Stimulated activated naive CD4-positive, alpha-beta T cell treated with Interleukin-2 at 50 U/mL for 16 hours (primary cell): Measurements from ENCODE around the gene TOR1AIP1.
"Not testable (repeated sequence)": the region's sequence is repeated elsewhere in the genome, so short reads cannot be mapped to it uniquely, and the experiment has no call there.

ENCODE experiments used
- DNase-seq: peaks from one replicate; lab custom pipeline; 2025; lab: John Stamatoyannopoulos, UW

TOR1AIP1 gene

GRCh38 chr1:179937668-179938254, 55.7 kb downstream of the TOR1AIP1 start:
- DNase-seq = no peak

- DNase-seq = no peak
These were observed 56.7 kb downstream of the TOR1AIP1 start for GRCh38 chr1:179938752-179939151.

DNA sequence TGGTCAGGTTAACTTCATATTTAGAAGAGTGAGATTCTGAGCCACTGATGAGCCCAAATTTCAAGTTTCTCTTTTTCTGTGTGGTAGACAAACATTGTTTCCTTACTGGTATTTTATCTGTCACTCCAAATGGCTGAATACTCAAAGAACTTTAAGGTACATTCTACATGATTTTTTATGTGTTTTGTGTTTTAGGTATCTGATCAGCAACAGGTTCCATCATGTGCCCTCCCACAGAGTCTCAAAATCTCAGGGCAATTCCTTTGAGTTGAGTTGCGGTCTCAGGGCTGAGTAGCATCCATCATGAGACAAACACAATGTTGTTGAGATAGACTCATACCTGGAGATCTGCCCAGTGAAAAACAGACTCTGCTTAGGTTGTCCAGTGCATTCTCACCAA, 57.9 kb downstream of the TOR1AIP1 start:
- DNase-seq = no peak

DNA sequence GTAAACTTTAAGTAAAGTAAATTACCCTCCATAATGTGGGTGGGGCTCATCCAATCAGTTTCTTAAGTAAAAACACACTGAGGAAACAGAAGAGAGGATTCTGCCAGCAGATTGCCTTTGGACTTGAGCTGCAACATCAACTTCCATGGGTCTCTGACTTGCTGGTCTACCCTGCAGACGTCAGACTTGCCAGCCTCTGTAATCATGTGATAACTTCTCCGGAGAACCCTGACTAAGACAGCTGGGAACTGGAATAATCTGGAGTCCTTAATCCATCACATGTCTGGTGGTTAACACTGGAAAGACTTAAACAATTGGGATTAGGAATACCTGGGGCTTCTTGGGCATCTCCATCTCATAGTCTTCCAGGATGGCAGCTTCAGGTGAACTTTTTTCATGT, 59.4 kb downstream of the TOR1AIP1 start:
- no peak for DNase-seq

GRCh38 chr1:179950651-179951050, 68.6 kb downstream of the TOR1AIP1 start:
- no peak for DNase-seq

GRCh38 chr1:179951383-179952144, 69.5 kb downstream of the TOR1AIP1 start:
- DNase-seq = no peak

GRCh38 chr1:179952186-179952585, 70.1 kb downstream of the TOR1AIP1 start:
- no peak for DNase-seq

GRCh38 chr1:179953974-179954492, 71.9 kb downstream of the TOR1AIP1 start:
- DNase-seq = peak; percentile 45

- DNase-seq = peak; percentile 97
These were observed 72.6 kb downstream of the TOR1AIP1 start, which contains the start of gene CEP350 for GRCh38 chr1:179954493-179955286. TSS of gene CEP350 (plus strand) at chr1:179954810. CDS start at chr1:179986182, 31,372 bp downstream.

DNA sequence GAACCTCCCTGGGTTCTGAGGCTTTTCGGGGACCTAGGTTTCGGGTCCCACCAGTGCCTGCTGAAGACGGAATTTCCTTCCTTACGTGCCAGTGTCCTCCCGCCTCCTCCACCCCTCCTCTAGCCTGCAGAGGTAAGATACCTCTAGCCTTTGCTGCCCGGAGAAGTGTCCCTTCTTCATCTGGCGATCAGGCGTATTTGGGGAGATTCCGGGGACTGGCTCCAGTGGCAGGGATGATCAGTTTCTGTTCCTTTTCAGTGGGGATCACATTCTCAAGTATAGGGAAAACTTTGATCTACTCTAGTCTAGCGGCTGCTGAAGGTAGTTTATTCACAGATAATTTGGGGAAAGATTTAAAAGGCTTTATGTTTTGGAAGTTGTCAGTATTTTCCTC, 73.2 kb downstream of the TOR1AIP1 start:
- no peak for DNase-seq

- no peak for DNase-seq
These were observed 73.6 kb downstream of the TOR1AIP1 start for GRCh38 chr1:179955731-179956130.

- DNase-seq = no peak
These were observed 76.3 kb downstream of the TOR1AIP1 start for GRCh38 chr1:179958359-179958758.

DNA sequence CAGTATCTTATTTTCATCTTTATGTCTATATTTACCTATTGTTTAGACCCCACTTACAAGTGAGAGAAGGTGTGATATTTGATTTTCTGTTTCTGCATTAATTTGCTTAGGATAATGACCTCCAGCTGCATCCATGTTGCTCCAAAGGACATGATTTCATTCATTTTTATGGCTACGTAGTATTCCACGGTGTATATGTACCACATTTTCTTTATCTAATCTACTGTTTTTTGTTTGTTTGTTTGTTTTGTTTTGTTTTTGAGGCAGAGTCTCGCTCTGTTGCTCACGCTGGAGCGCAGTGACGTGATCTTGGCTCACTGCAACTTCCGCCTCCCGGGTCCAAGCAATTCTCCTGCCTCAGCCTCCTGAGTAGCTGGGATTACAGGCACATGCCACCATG, 80.1 kb downstream of the TOR1AIP1 start:
- not testable (repeated sequence) for DNase-seq

DNA sequence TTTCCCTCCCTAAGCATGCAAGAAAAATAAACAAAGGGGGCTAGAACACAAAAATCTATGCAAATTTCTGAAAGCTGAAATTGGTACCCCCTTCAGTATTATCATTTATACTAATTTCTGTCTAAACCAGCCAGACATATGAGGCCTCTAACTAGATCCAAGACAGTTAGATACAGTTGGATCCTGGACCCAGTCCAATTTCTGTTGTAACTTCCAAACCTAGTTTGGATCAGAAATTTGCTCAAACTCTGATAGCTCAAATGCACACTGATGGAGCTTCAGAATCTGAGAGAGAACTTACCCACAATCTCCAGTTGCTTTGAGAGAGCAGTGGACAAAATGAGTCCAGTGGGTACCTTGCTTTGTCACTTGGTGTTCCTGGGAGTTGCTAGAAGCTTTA, 84.5 kb downstream of the TOR1AIP1 start:
- no peak for DNase-seq

DNA sequence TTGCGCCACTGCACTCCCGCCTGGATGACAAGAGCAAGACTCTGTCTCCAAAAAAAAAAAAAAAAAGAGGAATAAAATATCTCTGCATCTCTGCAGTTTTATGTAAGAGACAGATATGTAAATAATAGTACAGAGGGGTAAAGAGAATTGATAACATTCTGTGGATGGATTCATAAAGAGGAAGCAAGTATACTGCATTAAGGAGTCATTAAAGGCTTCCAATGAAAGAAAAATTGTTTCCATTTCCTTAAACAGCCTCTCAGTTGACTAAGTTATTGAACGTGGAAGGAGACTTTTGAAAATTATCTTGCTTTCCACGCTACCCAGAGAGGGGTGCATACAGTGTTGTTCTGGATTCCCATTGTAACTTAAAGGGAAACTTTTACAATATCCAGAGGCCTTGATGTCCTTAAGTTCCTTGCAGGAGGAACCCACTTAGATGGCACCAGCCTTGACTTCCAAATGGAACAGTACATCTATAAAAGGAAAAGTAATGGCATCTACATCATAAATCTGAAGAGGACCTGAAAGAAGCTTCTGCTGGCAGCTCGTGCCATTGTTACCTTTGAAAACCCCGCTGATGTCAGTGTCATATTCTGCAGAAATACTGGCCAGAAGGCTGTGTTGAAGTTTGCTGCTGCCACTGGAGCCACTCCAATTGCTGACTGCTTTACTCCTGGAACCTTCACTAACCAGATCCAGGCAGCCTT, 86.4 kb downstream of the TOR1AIP1 start:
- no peak for DNase-seq

DNA sequence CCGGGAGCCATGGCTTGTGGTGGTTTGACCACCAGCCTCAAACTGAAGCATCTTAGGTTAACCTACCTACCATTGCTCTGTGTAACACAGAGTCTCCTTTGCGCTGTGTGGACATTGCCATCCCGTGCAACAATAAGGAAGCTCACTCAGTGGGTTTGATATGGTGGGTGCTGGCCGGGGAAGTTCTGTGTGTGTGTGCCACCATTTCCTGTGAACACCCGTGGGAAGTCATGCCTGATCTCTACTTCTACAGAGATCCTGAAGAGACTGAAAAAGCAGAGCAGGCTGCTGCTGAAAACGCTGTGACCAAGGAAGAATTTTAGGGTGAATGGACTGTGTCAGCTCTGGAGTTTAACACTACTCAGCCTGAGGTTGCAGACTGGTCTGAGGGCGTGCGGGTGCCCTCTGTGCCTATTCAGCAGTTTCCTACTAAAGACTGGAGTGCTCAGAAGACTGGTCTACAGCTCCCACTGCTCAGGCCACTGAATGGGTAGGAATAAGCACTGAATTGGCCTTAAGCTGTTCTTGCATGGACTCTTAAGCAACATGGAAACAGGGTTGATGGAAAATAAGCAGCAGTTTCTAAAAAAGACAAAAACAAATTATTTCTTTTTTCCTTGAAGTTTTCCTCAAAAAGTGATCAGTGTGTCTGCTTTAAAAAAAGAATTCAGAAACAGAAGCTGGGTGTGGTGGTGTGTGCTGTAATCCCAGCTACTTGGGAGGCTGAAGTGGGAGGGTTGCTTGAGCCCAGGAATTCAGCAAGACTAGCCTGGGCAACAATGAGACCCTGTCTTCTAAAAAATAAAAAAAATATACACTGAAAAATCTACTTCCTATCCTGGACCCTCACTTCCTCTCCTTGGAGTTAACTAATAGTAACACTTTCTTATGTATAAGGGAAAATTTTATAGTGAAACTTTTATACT, 87.2 kb downstream of the TOR1AIP1 start:
- DNase-seq = no peak
